Suprapubic skin (tissue), 4 donors: ENCODE results near the gene DMXL2.

Source experiments
- EP300 ChIP-seq: sonication (generic); formaldehyde crosslinking; IDR thresholded peaks from one replicate; pipeline ENCODE4 v1.6.1; 2017; ENCODE audit warnings: antibody characterized with exemption
- POLR2A ChIP-seq, 2 donors: fragments of 450-650 bp; IDR thresholded peaks; one replicate each; pipeline ENCODE4 v1.6.1; 2017; ENCODE audit warnings: antibody characterized with exemption in 2 of 2, mild to moderate bottlenecking in 2 of 2, moderate library complexity in 2 of 2
- POLR2AphosphoS5 ChIP-seq, 3 donors: sonication (generic); formaldehyde crosslinking; IDR thresholded peaks; one replicate each; pipeline ENCODE4 v1.6.1; 2017; ENCODE audit warnings: antibody characterized with exemption in 3 of 3

DNA sequence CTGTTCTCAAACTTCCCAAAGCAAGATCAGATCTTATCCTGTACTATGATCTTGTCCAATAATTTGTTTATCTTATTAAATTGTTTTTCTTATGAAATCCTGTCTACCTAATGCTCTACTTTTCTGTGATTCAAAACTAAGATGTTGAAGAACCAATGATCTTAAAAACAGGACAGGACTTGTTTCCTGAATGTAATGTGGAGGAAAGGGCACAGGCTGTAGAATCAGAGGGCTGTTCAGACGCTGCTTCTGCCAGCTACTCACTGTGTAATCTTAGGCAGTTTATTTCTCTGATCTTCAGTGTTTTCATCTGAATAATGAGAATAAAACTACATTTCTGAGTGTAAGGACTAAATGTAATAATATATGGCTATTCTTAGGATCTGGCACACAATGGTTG, 20.1 kb upstream of the DMXL2 start:
- TF ChIP-seq POLR2A (IDR thresholded peaks at IDR 0.05) (no peak), EP300 (no peak), POLR2AphosphoS5 (IDR thresholded peaks at IDR 0.05) (no peak)
